Measurements from ENCODE around the gene IPO13.
A peak's percentile ranks its signal among the peaks of the same experiment; 100 is the strongest.

IPO13 gene

DNA sequence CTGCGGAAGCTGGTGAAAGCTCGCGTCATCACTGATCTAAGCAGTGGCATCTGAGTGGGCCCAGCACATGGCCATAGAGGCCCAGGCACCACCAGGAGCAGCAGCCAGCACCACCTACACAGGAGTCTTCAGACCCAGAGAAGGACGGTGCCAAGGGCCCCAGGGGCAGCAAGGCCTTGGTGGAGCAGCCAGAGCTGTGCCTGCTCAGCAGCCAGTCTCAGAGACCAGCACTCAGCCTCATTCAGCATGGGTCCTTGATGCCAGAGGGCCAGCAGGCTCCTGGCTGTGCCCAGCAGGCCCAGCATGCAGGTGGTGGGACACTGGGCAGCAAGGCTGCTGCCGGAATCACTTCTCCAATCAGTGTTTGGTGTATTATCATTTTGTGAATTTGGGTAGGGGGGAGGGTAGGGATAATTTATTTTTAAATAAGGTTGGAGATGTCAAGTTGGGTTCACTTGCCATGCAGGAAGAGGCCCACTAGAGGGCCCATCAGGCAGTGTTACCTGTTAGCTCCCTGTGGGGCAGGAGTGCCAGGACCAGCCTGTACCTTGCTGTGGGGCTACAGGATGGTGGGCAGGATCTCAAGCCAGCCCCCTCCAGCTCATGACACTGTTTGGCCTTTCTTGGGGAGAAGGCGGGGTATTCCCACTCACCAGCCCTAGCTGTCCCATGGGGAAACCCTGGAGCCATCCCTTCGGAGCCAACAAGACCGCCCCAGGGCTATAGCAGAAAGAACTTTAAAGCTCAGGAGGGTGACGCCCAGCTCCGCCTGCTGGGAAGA lies 16.4 kb upstream of the IPO13 start:
- DNase-seq (ENCODE audit: low spot score): no peak

DNA sequence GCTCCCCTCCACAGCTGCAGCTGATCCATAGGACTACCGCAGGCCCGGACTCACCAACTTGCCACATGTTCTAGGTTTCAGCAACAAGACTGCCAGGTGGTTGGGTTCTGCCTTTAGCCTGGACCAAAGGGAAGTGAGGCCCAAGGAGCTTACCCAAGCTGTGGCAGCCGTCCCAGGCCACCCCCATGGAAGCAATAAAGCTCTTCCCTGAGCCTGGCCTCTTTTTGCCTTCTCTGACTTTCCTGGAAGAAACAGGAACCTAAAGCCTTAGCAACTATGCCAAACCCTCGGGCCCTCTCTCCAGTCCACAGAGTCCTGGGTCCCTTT lies 15.8 kb upstream of the IPO13 start:
- DNase-seq (ENCODE audit: low spot score): no peak

DNA sequence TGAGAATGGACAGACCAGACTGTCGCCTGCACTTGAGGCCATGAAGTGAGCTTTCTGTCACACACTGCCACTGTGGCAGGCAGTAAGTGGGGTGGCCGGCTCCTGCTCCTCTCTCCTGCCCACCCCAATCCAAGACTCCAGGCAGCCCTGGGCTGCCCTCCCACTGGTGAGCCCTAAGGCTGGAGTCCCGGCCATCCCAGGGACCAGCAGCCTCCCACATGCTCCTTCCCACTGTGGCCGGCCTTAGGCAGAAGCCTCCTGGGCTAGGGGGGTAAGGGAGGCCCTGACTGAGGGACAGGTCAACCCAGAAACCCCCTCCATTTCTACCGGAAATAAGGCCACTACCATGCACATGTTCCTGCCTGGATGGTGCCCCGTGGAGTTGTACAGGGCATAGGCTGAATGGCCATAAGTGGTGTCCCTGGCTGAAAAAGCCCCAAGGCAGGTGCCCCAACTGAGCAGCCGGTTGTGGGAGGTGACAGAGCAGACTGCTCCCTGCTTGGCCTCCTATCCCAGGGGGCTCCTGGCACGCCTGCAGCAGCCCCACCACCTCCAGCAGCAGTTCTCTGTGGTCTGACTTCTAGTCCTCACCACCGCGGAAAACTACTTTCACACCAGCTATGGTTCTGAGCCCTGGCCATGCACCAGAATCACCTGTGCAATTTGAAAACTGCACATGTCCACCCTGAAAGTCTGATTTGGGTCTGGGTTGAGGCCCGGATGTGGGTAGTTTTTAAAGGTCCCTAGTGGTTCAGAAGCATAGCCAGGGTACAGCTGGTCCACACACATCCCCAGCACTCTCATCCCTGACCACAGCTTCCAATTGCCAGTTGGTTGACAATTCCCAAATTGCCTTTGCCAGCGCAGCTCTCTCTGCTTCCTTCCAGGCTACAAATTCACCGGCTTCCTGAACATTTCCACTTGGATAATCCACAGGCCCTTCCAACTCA lies 14.8 kb upstream of the IPO13 start:
- no peak for DNase-seq (ENCODE audit: low spot score)

DNA sequence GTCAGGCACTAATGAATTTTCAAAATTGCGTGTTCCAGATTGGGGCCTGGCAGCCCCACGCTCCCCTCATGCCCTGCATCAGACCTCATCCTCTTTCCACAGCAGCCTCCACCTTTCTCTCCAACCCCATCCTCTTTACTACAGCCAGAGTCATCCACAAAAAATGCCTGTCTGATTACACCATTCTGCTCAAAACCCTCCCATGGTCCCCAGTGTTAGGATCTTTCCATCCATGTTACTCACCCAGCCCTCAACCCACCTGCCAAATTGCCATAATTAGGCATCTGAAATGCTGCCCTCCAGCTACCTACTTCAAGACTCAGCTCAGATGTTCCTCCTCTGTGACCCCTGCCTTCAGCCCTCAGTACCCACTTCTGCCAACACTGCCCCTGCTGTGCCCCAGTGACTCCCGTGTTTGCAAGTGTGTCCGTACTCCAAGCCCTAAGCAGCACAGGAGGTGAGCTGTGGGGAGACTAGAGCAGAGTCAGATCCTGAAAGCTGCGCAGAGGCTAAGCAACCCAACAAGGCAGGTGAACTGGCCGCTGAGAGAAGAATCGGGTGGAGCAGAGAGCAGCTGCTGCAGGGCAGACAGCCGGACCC lies 13.9 kb upstream of the IPO13 start:
- DNase-seq (ENCODE audit: low spot score): no peak

DNA sequence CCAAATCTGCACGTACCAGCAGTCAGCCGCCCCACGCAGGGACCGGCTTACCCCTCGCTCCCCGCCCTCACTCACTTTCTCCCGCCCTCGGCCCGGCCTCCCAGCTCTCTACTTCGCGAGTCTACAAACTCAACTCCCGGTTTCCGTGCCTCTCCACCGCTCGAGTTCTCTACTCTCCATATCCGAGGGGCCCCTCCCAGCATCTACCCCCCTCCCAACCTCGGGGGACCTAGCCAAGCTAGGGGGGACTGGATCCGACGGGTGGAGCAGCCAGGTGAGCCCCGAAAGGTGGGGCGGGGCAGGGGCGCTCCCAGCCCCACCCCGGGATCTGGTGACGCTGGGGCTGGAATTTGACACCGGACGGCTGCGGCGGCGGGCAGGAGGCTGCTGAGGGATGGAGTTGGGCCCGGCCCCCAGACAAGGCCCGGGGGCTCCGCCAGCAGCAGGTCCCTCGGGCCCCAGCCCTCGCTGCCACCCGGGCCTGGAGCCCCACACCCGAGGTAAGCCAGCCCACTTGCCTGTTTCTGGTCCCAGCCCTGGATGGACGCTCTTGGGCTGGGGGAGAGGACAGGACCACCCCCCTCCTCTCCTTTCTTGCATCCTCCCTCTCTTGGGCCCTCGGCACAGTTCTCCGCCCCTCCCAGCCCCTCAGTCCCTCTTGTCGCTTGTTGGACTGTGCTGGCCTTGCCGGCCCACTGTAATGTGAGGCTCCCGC lies 13.2 kb upstream of the IPO13 start, which contains the start of gene ARTN:
ARTN (plus strand) TSS at position 416 of the 715 bp plus-strand sequence. CDS start 1,856 bp downstream, outside the sequence.
- DNase-seq (ENCODE audit: low spot score): no peak

DNA sequence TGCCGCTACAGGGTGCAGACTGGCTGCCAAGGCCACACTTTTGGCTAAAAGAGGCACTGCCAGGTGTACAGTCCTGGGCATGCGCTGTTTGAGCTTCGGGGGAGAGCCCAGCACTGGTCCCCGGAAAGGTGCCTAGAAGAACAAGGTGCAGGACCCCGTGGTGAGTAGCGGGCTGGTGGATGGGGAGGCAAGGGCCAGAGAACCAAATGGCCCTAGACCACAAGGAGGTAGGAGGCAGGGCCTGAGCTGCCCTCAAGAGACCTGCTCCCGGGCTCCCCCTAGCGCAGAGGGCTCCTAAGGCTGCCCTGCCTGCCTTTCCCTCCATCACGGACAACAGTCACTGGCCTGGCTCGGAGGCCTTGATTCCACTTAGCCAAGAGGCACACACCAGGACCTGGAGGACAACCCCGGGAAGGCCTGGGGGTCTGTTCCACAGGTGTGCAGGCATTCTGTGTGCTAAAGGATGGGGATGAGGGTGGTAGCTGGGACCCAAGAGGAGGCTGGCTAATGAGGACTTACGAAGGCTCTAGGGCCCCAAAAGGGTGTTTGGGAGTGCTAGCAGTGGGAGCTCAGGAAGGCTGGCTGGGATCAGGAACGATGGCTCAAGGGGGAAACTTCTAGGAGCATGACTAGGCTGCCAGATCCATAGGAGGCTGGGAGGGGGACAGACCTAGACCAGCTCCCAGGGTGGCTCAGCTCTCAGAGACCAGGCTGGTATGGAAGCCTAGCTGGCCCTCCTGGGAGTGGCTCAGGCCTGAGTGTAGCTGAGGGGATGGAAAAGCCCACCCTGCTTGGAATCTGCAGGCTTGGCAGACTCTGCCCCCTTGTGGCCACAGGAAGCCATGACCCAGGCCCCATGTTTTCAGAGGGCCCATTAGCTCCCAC lies 12.4 kb upstream of the IPO13 start:
- peak; percentile 29 for DNase-seq (ENCODE audit: low spot score)

DNA sequence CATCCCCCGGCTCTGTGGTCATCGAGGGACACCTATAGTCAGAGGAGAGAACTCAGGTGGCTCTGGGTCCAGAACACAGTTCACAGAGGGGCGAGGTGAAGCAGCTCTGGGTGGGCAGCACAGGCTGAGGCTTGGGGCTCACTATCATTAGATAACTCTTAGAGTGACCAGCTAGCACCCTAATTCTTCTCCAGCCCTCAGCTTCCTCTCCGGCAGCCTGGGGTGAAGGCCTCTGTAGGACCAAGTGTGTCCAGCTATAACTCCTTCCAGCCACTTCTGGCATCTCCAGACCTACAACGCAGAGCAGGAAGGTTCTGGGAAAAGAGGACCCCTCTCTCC lies 11.8 kb upstream of the IPO13 start:
- no peak for DNase-seq (ENCODE audit: low spot score)

DNA sequence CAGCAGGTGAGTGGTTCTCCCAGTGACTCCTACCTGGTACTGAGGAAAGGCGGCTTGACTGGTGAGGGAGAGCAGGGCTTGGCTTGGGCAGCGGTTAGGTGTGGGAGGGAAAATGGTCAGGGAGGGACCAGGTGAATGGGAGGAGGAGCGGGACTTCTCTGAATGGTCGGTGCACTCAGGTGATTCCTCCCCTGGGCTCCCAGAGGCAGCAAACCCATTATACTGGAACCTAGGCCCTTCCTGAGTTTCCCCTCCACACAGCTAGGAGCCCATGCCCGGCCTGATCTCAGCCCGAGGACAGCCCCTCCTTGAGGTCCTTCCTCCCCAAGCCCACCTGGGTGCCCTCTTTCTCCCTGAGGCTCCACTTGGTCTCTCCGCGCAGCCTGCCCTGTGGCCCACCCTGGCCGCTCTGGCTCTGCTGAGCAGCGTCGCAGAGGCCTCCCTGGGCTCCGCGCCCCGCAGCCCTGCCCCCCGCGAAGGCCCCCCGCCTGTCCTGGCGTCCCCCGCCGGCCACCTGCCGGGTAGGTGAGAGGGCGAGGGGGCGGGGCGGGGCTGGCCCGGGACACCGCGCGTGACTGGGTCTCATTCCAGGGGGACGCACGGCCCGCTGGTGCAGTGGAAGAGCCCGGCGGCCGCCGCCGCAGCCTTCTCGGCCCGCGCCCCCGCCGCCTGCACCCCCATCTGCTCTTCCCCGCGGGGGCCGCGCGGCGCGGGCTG lies 10.9 kb upstream of the IPO13 start:
- DNase-seq (ENCODE audit: low spot score): no peak

DNA sequence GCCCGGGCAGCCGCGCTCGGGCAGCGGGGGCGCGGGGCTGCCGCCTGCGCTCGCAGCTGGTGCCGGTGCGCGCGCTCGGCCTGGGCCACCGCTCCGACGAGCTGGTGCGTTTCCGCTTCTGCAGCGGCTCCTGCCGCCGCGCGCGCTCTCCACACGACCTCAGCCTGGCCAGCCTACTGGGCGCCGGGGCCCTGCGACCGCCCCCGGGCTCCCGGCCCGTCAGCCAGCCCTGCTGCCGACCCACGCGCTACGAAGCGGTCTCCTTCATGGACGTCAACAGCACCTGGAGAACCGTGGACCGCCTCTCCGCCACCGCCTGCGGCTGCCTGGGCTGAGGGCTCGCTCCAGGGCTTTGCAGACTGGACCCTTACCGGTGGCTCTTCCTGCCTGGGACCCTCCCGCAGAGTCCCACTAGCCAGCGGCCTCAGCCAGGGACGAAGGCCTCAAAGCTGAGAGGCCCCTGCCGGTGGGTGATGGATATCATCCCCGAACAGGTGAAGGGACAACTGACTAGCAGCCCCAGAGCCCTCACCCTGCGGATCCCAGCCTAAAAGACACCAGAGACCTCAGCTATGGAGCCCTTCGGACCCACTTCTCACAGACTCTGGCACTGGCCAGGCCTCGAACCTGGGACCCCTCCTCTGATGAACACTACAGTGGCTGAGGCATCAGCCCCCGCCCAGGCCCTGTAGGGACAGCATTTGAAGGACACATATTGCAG lies 10.2 kb upstream of the IPO13 start:
- DNase-seq (ENCODE audit: low spot score): no peak

DNA sequence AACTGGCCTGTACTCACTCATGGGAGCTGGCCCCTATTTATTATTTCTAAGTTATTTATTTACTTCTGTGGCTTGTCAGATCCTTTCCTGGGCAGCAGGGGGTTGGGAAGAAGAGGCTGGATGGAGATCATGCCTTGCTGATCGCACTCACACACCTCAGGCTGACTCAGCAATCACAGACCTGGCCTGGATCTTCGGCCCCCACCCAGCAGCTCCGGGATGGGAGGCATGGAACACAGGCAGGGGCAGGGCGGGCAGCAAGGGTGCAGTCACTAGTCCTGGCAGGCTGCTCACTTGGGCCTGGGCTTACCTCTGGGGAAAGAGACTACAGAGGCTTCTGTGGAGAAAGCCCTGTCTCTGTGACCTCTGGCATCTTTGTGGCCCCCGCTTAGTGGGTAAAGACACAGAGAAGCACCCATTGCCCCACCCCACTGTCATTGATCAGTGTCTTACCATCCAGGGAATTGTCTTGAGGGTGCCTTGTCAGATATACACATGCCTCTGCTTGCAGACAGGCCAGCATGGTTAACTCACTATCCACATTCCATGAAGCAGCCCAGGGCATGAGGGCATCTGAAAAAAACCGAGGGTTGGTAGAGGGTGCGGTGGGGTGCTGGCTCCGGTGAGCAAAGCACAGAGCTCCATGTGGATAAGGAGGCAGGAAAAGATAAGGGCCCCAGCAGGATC lies 9.4 kb upstream of the IPO13 start:
- no peak for DNase-seq (ENCODE audit: low spot score)

DNA sequence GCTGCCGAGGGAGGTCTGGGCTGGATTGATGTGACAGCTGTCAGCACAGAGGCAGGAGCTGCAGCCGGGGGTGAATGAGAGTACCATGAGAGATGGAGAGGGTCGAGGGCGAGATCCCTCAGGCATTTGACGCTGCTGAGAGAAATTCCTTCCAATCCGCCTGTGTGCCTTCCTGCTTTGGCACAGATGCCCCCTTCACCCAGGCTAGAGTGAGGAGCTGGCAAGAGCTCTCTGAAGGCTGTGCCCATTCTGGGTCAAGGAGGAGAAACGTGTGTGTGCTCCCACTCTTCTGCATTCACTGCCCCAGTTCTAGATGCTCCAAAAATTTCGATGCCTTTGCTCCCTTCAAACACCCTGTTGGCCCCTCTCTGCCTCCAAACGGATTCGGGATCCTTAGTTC lies 8.4 kb upstream of the IPO13 start:
- DNase-seq (ENCODE audit: low spot score): no peak

DNA sequence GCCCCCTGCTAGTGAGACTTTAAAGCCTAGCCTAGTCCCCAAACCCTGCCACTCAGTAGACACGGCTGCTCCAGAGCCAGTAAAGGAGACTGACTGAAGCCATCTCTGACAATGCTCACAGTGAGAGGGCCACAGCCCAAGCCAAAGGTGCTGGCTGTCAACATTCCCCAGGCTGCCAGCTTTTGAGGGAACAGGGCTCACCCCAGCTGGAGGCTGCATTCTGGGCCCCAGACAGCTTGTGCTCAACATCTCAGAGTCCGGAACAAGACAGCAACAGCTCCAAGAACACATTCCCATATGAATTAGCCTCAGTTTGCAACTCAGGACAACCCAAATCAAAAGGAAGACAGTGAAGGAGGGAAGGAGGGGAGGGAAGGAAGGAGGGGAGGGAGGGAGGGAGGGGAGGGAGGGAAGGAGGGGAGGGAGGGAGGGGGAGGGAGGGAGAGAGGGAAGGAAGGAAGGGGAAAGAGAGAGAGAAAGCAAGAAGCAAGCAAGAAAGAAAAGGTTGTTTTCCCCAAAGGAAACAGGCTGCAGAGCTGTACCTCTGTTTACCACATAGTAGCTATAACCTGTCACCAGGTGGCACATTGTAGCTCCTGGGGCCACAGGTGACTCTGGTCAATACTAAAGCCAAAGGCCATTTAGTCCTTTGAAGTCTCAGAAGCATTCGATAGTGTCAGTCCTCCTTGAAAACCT lies 7.7 kb upstream of the IPO13 start:
- no peak for DNase-seq (ENCODE audit: low spot score)

DNA sequence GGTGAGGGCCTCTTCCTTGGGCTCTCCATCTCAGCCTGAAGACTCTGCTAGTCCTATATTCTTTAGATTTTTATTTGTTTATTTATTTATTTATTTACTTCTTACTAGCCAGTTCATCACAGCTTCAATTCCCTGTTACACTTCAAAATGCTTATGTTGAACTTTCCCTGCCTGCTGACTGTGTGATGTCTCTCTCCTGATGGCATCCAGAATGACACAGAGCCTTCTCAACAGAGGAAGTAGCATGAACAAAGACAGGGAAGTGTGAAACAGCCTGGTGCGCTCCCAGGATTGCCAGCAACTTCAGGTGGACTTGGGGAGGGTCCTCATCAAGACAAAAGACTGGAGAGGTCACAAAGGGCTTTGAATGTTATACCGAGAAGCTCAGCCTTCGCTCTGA lies 4.3 kb upstream of the IPO13 start:
- no peak for DNase-seq (ENCODE audit: low spot score)

DNA sequence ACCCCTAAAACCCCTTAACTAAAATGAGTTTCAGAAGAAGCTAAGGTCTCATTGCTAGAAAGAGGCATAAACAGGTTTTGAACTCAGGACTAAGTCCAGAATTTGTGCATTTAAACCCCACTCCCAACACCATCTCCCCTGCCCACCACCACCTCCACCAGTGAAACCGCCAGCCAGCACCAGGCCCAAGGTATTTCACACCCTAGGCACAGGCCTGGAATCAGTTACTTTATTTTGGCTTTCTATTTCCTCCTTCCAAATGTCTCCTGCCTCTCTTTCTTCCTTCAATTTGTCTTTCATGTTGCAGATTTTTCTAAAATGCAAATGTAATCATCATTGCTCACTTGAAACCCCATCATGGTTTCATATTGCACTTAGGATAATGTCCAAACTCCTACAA lies 1.9 kb upstream of the IPO13 start:
- DNase-seq (ENCODE audit: low spot score): no peak

DNA sequence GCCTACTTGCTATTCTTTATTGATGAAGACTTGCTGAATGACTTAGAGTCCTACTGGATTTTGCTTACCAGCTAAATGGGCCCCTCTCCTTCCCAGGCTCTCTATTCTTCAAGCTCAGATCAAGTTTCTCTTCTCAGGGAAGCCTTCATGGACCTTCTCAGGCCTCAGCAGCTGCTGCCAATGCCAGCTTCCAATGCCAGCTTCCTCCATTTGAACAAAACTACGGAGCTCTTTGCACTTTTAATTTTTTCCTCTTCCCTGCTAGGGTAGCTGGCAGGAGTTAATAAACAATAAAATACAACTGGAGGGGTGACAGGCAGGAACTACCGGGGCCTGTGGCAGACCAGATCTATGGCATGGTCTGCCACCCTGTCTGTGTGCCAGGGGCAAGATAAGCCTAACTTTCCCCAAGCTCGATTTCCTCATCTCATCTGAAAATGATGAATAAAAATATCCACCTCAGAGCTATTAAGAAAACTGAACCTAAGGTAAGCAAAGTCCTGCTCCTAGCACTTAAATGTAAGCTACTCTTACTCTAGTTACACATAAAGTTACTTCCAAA lies 995 bp upstream of the IPO13 start:
- DNase-seq (ENCODE audit: low spot score): no peak

DNA sequence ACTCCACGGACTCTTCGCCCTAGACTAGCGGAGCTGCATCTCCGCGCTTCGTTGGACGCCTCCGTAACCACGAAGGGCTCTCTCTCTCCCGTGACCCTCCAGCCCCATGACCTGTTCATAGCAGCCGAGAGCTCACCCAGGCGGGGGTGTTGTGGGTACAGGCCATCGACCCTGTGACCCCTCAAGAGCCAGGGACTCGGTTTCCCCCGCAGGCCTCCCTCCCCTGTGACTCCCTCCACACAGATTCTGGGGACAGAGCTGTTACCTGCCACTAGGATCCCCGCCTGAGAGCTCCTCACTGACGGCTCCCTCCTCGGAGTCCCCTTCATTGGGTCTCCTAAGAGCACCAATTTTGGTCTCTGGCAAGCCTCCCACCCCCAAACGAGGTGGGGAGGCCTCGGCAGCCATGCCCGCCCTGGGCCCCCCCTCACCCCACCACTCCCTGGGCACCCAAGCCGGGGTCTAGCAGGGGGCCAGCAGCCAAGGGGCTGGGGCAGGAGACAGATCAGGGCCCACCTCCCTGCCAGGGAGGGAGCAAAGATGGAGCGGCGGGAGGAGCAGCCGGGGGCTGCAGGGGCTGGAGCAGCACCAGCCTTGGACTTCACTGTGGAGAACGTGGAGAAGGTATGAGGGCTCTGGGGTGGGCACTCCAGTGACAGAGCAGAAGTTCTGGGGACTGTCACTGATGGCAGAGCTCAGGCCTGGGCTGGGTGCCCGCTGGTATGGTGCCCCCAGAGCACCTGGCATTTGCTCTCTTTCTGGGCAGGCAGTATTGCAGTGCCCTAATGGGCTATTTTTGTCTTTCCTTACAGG lies 517 bp downstream of the IPO13 start:
- no peak for DNase-seq (ENCODE audit: low spot score)

DNA sequence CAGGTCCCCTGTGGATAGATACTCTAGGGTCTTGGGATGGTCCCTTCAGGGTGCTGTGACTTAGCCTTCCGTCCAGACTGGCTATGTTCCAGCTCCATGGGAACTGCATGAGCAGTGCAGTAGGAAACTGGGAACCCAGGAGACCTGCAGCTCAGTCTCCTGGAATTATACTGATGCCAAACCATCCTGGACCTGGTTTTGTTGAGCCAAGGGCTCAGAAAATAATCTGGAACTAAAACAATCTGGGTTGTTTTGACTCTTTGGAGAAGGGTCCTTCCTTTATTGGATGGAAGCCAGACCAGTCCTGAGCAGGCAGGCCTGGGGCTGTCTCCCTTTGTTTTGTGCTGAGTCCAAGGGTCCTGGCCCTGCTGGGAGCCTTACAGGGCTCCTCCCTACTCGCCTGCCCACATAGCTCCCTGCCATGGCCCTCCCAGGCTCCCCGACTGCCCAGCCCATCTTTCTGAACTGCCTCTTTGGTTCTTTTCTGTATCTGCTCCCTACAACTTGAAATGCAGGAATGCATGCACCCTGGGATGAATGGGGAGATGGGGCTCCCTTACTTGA lies 1.2 kb downstream of the IPO13 start:
- no peak for DNase-seq (ENCODE audit: low spot score)

All from CD4-positive, alpha-beta T cell treated with Interleukin-6 at 100 ng/mL for 8 hours (primary cell).